GM18517 (cell line): ENCODE results near the gene SEMA4D.

ENCODE experiments used
- ATAC-seq: cut with Tn5 transposase; IDR thresholded peaks from one replicate; pipeline ENCODE4 v1.9.1; 2021; ENCODE audit warnings: mild to moderate bottlenecking, moderate library complexity; ENCODE audit not compliant: unreplicated experiment

Gene SEMA4D

GRCh38 chr9:89391585-89391984, 106.3 kb downstream of the SEMA4D start:
- no peak for ATAC-seq

GRCh38 chr9:89390578-89391116, 107.3 kb downstream of the SEMA4D start:
- no peak for ATAC-seq

GRCh38 chr9:89390068-89390555, 107.8 kb downstream of the SEMA4D start:
- ATAC-seq: no peak

- no peak for ATAC-seq
These were observed 109.1 kb downstream of the SEMA4D start for GRCh38 chr9:89388868-89389177.

GRCh38 chr9:89388084-89388867, 109.6 kb downstream of the SEMA4D start:
- ATAC-seq: no peak

GRCh38 chr9:89387197-89387849, 110.6 kb downstream of the SEMA4D start:
- ATAC-seq: no peak

GRCh38 chr9:89386797-89387196, 111.1 kb downstream of the SEMA4D start:
- no peak for ATAC-seq

GRCh38 chr9:89386206-89386605, 111.7 kb downstream of the SEMA4D start:
- ATAC-seq: no peak

GRCh38 chr9:89384783-89385182, 113.1 kb downstream of the SEMA4D start:
- ATAC-seq: no peak

GRCh38 chr9:89383721-89384300, 114.1 kb downstream of the SEMA4D start:
- no peak for ATAC-seq

- no peak for ATAC-seq
These were observed 114.7 kb downstream of the SEMA4D start for GRCh38 chr9:89383030-89383720.

GRCh38 chr9:89382026-89382986, 115.6 kb downstream of the SEMA4D start:
- ATAC-seq: no peak

GRCh38 chr9:89381308-89381609, 116.7 kb downstream of the SEMA4D start:
- ATAC-seq: no peak

- ATAC-seq: no peak
These were observed 117.2 kb downstream of the SEMA4D start for GRCh38 chr9:89380437-89381307.

- ATAC-seq: no peak
These were observed 118.3 kb downstream of the SEMA4D start for GRCh38 chr9:89379508-89380115.

- ATAC-seq: no peak
These were observed 118.9 kb downstream of the SEMA4D start for GRCh38 chr9:89379031-89379430.

GRCh38 chr9:89378541-89378940, 119.4 kb downstream of the SEMA4D start:
- ATAC-seq: no peak

GRCh38 chr9:89377411-89377810, 120.5 kb downstream of the SEMA4D start:
- no peak for ATAC-seq
